Measurements from ENCODE around the gene R3HDM2.
"Not testable (repeated sequence)": the region's sequence is repeated elsewhere in the genome, so short reads cannot be mapped to it uniquely, and the experiment has no call there.

The R3HDM2 gene

DNA sequence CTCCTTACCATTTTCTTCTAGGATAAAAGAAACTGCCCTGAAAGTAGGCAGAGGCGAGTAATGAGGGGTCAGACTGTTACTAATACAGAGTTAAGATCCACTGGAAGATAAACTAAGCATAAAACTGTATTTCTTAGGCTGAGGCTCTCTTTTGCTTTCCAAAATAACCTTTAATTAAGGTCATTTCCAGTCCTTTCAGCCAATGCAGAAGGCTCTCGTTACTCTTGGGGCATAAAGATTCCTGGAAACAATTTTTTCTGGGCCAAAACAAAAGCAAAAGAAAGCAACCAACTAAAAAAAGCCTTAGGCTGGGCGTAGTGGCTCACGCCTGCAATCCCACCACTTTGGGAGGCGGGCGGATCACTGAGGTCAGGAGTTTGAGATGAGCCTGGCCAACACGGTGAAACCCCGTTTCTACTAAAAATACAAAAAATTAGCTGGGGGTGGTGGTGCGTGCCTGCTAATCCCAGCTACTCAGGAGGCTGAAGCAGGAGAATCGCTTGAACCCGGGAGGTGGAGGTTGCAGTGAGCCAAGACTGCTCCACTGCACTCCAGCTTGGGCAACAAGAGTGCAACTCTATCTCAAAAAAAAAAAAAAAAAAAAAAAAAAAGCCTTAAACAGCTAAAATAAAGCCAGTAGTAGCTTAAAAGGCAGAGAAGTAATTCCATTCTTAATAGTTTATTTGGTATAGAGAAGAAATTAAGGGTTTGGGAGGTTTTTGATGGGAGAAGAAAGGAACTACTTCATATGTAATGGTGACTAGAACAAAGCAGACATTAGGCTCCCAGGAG is 111.0 kb downstream of the R3HDM2 start:
- no peak for FAIRE-seq

- FAIRE-seq = no peak
Measured at GRCh38 chr12:57315681-57316080, 115.2 kb downstream of the R3HDM2 start.

GRCh38 chr12:57312287-57312686 is 118.6 kb downstream of the R3HDM2 start:
- not testable (repeated sequence) for FAIRE-seq

DNA sequence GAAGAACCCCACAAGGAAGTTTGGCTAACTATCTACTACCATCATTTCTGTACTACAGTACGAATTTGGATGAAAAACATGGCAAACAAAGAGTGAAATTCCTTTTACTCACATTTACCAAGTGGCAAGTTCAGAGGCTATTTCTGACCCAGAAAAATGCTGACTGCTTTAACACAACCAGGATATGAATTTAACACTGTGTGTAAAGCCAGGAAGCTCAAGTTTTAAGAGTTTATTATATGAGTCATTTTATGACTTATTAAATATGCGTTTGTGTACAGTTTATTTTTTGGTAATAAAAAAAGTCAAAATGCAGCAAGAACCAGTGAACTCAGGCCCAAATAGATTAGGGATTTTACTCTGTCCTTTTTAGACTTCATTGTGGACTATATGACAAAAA is 121.4 kb downstream of the R3HDM2 start:
- FAIRE-seq = no peak

- no peak for FAIRE-seq
Measured at GRCh38 chr12:57300961-57301584, 129.8 kb downstream of the R3HDM2 start.

GRCh38 chr12:57299514-57300016 is 131.3 kb downstream of the R3HDM2 start:
- FAIRE-seq = no peak

- no peak for FAIRE-seq
Measured at GRCh38 chr12:57296291-57296690, 134.6 kb downstream of the R3HDM2 start.

GRCh38 chr12:57282073-57282472 is 148.8 kb downstream of the R3HDM2 start:
- FAIRE-seq = not testable (repeated sequence)

DNA sequence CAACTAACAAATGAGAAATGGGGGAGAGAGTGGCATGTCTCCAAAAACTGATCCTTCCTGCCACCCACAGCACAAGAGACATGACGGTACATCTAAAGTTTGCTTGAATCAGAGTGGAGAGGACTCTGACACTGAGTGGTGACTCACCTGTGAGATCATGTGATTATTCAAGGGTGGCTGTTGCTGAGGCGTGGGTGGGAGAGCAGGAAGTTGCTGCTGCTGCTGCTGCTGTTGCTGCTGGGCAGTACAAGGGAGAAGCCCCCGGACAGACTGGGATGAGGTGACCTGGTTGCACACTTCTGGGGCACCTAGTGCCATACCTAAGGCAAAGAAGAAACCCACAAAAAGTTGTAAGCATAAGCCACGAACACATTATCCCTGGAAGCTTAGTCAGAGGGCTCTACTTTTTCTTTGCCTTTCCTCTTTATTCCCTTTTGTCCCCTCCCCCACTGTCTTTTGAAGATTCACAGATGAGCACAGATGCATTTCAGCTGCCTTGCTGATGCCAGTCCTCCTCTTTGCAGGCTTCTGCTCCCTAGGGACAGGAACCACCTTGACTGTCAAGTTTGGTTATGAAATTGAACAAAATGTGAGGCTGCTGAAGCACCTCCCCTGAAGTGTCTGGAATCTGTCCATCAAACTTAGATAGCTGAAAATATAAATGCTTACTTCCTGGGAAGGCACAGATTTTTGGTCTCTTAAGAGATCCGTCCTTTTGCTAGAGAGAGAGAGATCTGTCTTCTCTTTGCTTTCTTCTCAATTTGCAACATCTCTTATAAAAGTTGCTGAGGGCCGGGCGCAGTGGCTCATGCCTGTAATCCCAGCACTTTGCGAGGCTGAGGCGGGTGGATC is 150.4 kb downstream of the R3HDM2 start:
- FAIRE-seq = peak; percentile 91

GRCh38 chr12:57278465-57279381 is 152.1 kb downstream of the R3HDM2 start:
- FAIRE-seq = no peak

DNA sequence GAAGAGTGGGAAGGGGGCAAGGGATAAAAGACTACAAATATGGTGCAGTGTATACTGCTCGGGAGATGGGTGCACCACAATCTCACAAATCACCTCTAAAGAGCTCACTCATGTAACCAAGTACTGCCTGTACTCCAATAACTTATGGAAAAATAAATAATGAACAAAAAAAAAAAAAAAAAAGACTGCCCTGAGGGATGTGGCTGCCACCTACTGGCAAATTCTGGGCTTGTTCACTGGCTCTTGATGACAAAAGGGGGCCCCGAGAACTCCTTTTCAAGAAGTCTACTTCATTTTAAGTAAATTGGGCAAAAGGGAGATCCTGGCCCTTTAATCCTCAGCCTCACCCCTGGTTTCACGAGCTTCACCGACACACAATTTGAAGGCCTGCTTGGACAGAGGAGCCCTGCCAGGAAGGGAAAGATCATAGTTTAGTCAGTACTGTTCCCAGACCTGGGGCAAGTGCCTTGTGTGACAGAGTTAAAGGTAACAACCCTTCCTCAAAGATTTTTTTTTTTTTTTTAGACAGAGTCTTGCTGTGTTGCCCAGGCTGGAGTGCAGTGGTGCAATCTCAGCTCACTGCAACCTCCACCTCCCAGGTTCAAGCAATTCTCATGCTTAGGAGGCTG is 153.8 kb downstream of the R3HDM2 start:
- no peak for FAIRE-seq

- FAIRE-seq = not testable (repeated sequence)
Measured at GRCh38 chr12:57276233-57276632, 154.6 kb downstream of the R3HDM2 start.

- no peak for FAIRE-seq
Measured at GRCh38 chr12:57273516-57273915, 157.3 kb downstream of the R3HDM2 start.

GRCh38 chr12:57272337-57273151 is 158.3 kb downstream of the R3HDM2 start:
- FAIRE-seq = no peak

DNA sequence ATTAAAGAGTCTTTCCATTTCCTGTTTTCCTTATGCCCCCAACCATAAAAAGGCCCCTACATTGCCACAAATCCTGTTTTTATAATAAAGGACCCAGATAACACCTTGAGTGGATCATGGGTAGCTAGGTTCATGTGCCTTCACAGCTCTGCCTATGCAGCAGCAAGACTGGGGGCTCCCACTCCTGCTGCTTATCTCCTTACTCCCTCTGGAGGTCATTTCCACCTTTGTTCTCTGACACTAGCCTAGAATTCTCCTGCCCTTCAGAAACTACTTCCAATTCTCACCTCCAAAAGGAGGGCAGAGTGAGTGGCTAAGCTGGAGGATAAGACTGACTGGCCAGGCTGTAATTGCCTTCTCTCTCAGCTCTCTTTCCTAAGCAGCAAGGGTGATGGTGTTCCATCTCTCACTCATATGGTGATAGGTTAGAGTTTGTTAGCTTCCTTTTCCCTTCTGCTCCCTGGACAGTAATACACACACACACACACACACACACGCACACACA is 159.8 kb downstream of the R3HDM2 start:
- FAIRE-seq = no peak

GRCh38 chr12:57268264-57268663 is 162.6 kb downstream of the R3HDM2 start:
- no peak for FAIRE-seq

GRCh38 chr12:57266681-57267080 is 164.2 kb downstream of the R3HDM2 start:
- FAIRE-seq = no peak

DNA sequence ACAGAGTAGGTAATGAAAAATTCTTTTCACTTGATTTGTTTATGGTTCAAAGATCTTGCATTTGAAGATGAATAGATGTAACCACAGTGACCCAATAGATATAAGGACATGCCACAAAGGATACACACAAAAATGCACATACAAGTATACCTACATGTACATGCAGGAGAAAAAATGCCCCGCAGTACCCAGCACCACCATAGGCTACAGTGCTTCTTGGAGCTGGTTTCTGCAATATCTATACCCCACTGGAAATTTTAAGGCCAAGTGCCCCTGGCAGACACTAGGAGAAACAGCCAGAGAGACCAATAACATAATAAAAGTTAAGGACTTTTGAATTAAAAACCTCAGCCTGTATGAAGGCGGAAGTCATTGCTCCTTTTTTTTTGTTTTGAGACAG is 167.7 kb downstream of the R3HDM2 start:
- no peak for FAIRE-seq

DNA sequence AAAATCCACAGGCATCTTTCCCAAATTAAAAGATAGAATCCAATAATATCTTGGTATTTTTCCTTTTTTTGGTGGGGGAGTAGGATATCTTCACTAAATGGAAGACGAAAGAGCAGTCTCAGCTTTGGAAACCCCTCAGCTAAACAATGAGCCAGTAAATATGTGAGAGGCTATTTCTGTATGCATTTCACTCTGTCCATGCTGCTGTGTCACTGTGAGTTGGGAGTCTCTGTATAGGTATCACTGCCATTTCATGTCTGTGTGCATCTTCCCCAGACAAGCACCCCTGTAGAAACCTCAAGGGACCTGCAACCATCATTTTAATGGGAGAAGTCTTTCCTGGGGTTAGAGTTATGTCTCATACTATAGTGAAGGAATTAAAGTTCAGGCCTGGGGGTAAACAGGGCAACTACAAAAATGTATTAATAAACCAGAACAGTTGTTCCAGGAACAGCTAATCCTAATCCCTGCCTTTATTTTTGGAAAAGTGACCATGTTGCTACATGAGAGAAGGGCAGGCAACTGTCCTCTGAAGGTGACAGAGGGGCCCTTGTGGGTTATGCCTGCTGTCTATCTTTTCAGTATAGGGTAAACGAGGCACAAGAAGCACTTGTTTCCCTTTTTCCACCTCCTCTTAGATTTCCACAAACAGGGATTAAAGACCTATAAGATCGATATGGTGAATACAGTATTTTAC is 168.6 kb downstream of the R3HDM2 start:
- FAIRE-seq = no peak

DNA sequence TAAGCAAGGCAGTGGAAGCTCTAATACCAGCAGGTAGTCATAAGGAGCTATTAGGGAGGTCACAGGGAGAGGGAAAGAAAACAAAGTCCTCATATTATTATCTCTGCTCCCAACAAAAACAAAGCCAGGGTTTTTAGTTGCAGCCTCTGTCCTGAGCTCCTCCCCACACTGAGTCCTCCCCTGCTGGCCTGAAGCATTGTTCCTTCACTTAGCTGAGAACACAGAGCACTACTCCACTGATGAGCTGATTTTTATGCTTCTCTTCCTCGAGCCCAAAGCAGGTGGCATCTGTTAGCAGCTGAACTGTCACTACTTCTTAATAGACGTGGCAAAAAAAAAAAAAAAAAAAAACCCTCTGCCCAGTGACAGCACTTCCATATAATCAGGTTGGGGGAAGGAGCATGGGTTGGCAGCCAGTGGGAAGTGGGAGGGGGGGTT is 169.4 kb downstream of the R3HDM2 start:
- no peak for FAIRE-seq
